ENCODE measurements around the gene RPP40. TPM values are rescaled to one million over a fixed set of nuclear protein-coding genes. Genes with fewer than 3 reads are reported as not detected.
A peak's percentile ranks its signal among the peaks of the same experiment; 100 is the strongest.

RPP40 gene
- total and polyA plus RNA-seq, 2 of the 8 experiments (the other 6 are each of a cell fraction or from before 2014, with no cell fraction given): 7.0 to 15.7 TPM

- WGBS, 2 experiments (ENCODE audit: extremely low coverage in 1 of 2, insufficient coverage in 1 of 2, insufficient read length in 1 of 2, insufficient replicate concordance in 2 of 2, low coverage in 1 of 2, low lambda C conversion rate in 2 of 2, missing lambda C conversion rate in 1 of 2): 24% methylated on average over 13 of the region's 13 CpGs; no CpG with 5 or more reads in 1 of the 2 experiments
- H2AK5ac ChIP-seq (ENCODE audit: low read depth, low read length): 0 out of 2 replicates have a peak overlapping the region, but pooled peaks have one; percentile 5
- no peak overlapping the region for H3K27ac ChIP-seq (ENCODE audit: low read depth, low read length)
- H2BK120ac ChIP-seq (replicated peaks; ENCODE audit: low read depth, low read length): no peak overlapping the region
- H3K23ac ChIP-seq (ENCODE audit: insufficient read length): no peak overlapping the region
- ChIA-PET POLR2A (ENCODE audit: partially characterized antibody) (interaction anchor here (1.5 kb wide), 1 partner anchor 258 kb away, joined by 6 read pairs; no protein-coding TSS in a partner anchor), CTCF (ENCODE audit: partially characterized antibody) (interaction anchor here (0.6 to 3.4 kb wide), 47 partner anchors 8 to 893 kb away, joined by 3 to 20 read pairs (median 3); partner anchors contain the start of gene RPP40)
- no peaks in the 10 kb centered on the region for H4K20me1 ChIP-seq (replicated peaks in 1 of 2; ENCODE audit: control insufficient read depth in 1 of 2, insufficient read depth in 2 of 2, low read length in 2 of 2)
- peaks cover 3% of the 10 kb centered on the region; the same call in 1 of the 2 replicates for H3K23me2 ChIP-seq (ENCODE audit: low read depth, low read length)
- H3K4me3 ChIP-seq (ENCODE audit: extremely low read depth in 1 of 4, insufficient read depth in 2 of 4, low read depth in 3 of 4, low read length in 4 of 4): no peak overlapping the region
- no peak overlapping the region for H4K5ac ChIP-seq (ENCODE audit: insufficient read length, low read depth, low read length)
- H3K4me1 ChIP-seq (replicated peaks in 1 of 4; ENCODE audit: control insufficient read depth in 3 of 4, insufficient read depth in 4 of 4, low read length in 3 of 4): peaks cover 2 to 7% (median 5%) of the 10 kb centered on the region in 4 experiments; a peak in 5 of 7 replicates
- H2BK20ac ChIP-seq (ENCODE audit: low read length): peak overlapping the region; percentile 73; the same call in 1 of the 2 replicates
- H2BK15ac ChIP-seq (ENCODE audit: low read length): 0 out of 2 replicates have a peak overlapping the region, but pooled peaks have one; percentile 40
- no peak overlapping the region for H3K4ac ChIP-seq (replicated peaks; ENCODE audit: insufficient read length, low read depth, low read length)
- peak; percentile 89 for FAIRE-seq
- H3K79me2 ChIP-seq (ENCODE audit: control insufficient read depth in 1 of 2, insufficient read depth in 2 of 2, low read length in 2 of 2): no peaks in the 10 kb centered on the region
- no peaks in the 10 kb centered on the region for H3K79me1 ChIP-seq (ENCODE audit: low read depth, low read length)
- no peak overlapping the region for H3K14ac ChIP-seq (ENCODE audit: insufficient read length)
- no peak overlapping the region for H3K9ac ChIP-seq (replicated peaks in 1 of 4; ENCODE audit: extremely low read depth in 1 of 4, low read depth in 3 of 4, low read length in 3 of 4)
- no peak overlapping the region for H3K56ac ChIP-seq (replicated peaks; ENCODE audit: insufficient read length, low read depth, low read length)
- no peak overlapping the region for H3K4me2 ChIP-seq (ENCODE audit: insufficient read depth in 1 of 2, low read depth in 2 of 2, low read length in 2 of 2)
- H2BK5ac ChIP-seq (ENCODE audit: low read depth, low read length): no peak overlapping the region
- H3K9me3 ChIP-seq (ENCODE audit: insufficient read depth in 2 of 2, low read depth in 1 of 2, low read length in 1 of 2): no peaks in the 10 kb centered on the region
- H3K36me3 ChIP-seq (ENCODE audit: control insufficient read depth in 2 of 4, insufficient read depth in 4 of 4, low read length in 3 of 4): no peaks in the 10 kb centered on the region
- DNase-seq (ENCODE audit: low read depth in 1 of 2, low spot score in 2 of 2): peak; percentile 87 to 95
- H2AFZ ChIP-seq (ENCODE audit: low read length): 0 out of 2 replicates have a peak overlapping the region, but pooled peaks have one; percentile 6
- H4K91ac ChIP-seq (replicated peaks; ENCODE audit: insufficient read length, low read length): peak overlapping the region; percentile 29
- H3K18ac ChIP-seq (ENCODE audit: extremely low read depth, low read length): no peak overlapping the region
- H4K8ac ChIP-seq (ENCODE audit: extremely low read depth, insufficient read depth, low read length): no peak overlapping the region
- H3K27me3 ChIP-seq (replicated peaks in 1 of 4; ENCODE audit: control insufficient read depth in 3 of 4, extremely low read depth in 1 of 4, insufficient read depth in 3 of 4, low read length in 3 of 4): no peaks in the 10 kb centered on the region; a peak in 2 of 7 replicates
- H2BK12ac ChIP-seq (ENCODE audit: low read depth, low read length): 0 out of 2 replicates have a peak overlapping the region, but pooled peaks have one; percentile 51
- no peak for TF ChIP-seq HDAC6 (IDR thresholded peaks at IDR 0.05; ENCODE audit: low read depth, low read length)
- TF ChIP-seq EP300 (IDR thresholded peaks at IDR 0.05; ENCODE audit: borderline replicate concordance in 1 of 2, low read depth in 2 of 2, low read length in 2 of 2): no peak
- no peak for TF ChIP-seq ATF2 (IDR thresholded peaks at IDR 0.05; ENCODE audit: low read length)
- no peak for TF ChIP-seq RFX5 (IDR thresholded peaks at IDR 0.05; ENCODE audit: borderline replicate concordance, low read depth, low read length)
- no peak for TF ChIP-seq BCL11A (IDR thresholded peaks at IDR 0.05; ENCODE audit: low read depth in 2 of 2, low read length in 2 of 2)
- TF ChIP-seq CBX5 (IDR thresholded peaks at IDR 0.05; ENCODE audit: low read depth, low read length): no peak
- TF ChIP-seq KDM5A (IDR thresholded peaks at IDR 0.05; ENCODE audit: low read length): no peak
- peak; percentile 98 for TF ChIP-seq MAX (IDR thresholded peaks at IDR 0.05)
- TF ChIP-seq YY1 (IDR thresholded peaks at IDR 0.05; ENCODE audit: low read depth, low read length): peak; percentile 91
- TF ChIP-seq GABPA (IDR thresholded peaks at IDR 0.05; ENCODE audit: borderline replicate concordance, insufficient read depth, low read length): no peak
Measured at GRCh38 chr6:5030596-5031136, 26.8 kb upstream of the RPP40 start.
